H9 (cell line): ENCODE results near the gene PLXNC1. TPM values are rescaled to one million over a fixed set of nuclear protein-coding genes. Genes with fewer than 3 reads are reported as not detected.

Source experiments
- DNase-seq: peaks from one replicate; pipeline ENCODE4 v3.0.0-alpha.2; 2017
- H2AFZ ChIP-seq: one replicate; pipeline ENCODE4 v1.6.1; 2013; ENCODE audit warnings: mild to moderate bottlenecking, low read length, control low read depth, moderate library complexity
- H2AK5ac ChIP-seq: 2 replicates; pipeline ENCODE4 v1.6.1; 2013; ENCODE audit warnings: low read length, control low read depth, mixed read lengths; ENCODE audit not compliant: insufficient read length
- H2BK120ac ChIP-seq: one replicate; pipeline ENCODE4 v1.6.1; 2013; ENCODE audit warnings: low read depth, mild to moderate bottlenecking, low read length, control low read depth, inconsistent platforms; ENCODE audit not compliant: poor library complexity, severe bottlenecking
- H2BK12ac ChIP-seq: 2 replicates; pipeline ENCODE4 v1.6.1; 2013; ENCODE audit warnings: low read length, control low read depth, mixed read lengths, low read depth; ENCODE audit not compliant: insufficient read length
- H2BK15ac ChIP-seq: 2 replicates; pipeline ENCODE4 v1.6.1; 2013; ENCODE audit warnings: low read depth, low read length, control low read depth
- H2BK20ac ChIP-seq: one replicate; pipeline ENCODE4 v1.6.1; 2013; ENCODE audit warnings: low read depth, mild to moderate bottlenecking, low read length, control low read depth, inconsistent platforms; ENCODE audit not compliant: poor library complexity, severe bottlenecking
- H2BK5ac ChIP-seq: 2 replicates; pipeline ENCODE4 v1.6.1; 2013; ENCODE audit warnings: low read length, control low read depth, mixed read lengths; ENCODE audit not compliant: insufficient read length
- H3K14ac ChIP-seq: 2 replicates; pipeline ENCODE4 v1.6.1; 2013; ENCODE audit warnings: low read length, control low read depth; ENCODE audit not compliant: insufficient read depth
- H3K18ac ChIP-seq: 2 replicates; pipeline ENCODE4 v1.6.1; 2013; ENCODE audit warnings: low read depth, mild to moderate bottlenecking, mixed read lengths, low read length, control low read depth; ENCODE audit not compliant: insufficient read length
- H3K23ac ChIP-seq: 2 replicates; pipeline ENCODE4 v1.6.1; 2013; ENCODE audit warnings: low read length, control low read depth, mixed read lengths, low read depth; ENCODE audit not compliant: insufficient read length
- H3K23me2 ChIP-seq: 2 replicates; pipeline ENCODE4 v1.6.1; 2013; ENCODE audit warnings: low read depth, mild to moderate bottlenecking, mixed read lengths, low read length, control low read depth; ENCODE audit not compliant: insufficient read length, poor library complexity, severe bottlenecking
- H3K27ac ChIP-seq: 2 replicates; pipeline ENCODE4 v1.5.1; 2013; ENCODE audit warnings: low read length, control low read depth, mixed read lengths, low read depth; ENCODE audit not compliant: insufficient read length
- H3K27me3 ChIP-seq: 2 replicates; pipeline ENCODE4 v1.6.1; 2013; ENCODE audit warnings: low read length, control low read depth, inconsistent platforms; ENCODE audit not compliant: insufficient read depth
- H3K4ac ChIP-seq: 2 replicates; pipeline ENCODE4 v1.6.1; 2013; ENCODE audit warnings: low read depth, mild to moderate bottlenecking, control low read depth, inconsistent platforms, low read length, moderate library complexity
- H3K4me1 ChIP-seq: 2 replicates; pipeline ENCODE4 v1.6.1; 2013; ENCODE audit warnings: low read length, control low read depth, inconsistent platforms; ENCODE audit not compliant: insufficient read depth
- H3K4me2 ChIP-seq: 2 replicates; pipeline ENCODE4 v1.6.1; 2013; ENCODE audit warnings: low read length, control low read depth, mixed read lengths; ENCODE audit not compliant: insufficient read length, insufficient read depth
- H3K56ac ChIP-seq: 2 replicates; pipeline ENCODE4 v1.6.1; 2013; ENCODE audit warnings: low read depth, mild to moderate bottlenecking, mixed read lengths, low read length, control low read depth; ENCODE audit not compliant: insufficient read length
- H3K79me1 ChIP-seq: 2 replicates; pipeline ENCODE4 v1.6.1; 2013; ENCODE audit warnings: low read depth, mild to moderate bottlenecking, moderate library complexity, low read length, control low read depth, inconsistent platforms; ENCODE audit not compliant: insufficient read depth, poor library complexity, severe bottlenecking
- H3K79me2 ChIP-seq: 2 replicates; pipeline ENCODE4 v1.6.1; 2013; ENCODE audit warnings: low read length, control low read depth, inconsistent platforms; ENCODE audit not compliant: insufficient read depth
- H3K9ac ChIP-seq: 2 replicates; pipeline ENCODE4 v1.6.1; 2013; ENCODE audit warnings: low read length, control low read depth, mixed read lengths; ENCODE audit not compliant: insufficient read length; ENCODE audit errors: extremely low read depth
- H3K9me3 ChIP-seq: one replicate; pipeline ENCODE4 v1.6.1; 2013; ENCODE audit warnings: low read depth, low read length, inconsistent platforms; ENCODE audit not compliant: control insufficient read depth
- H3T11ph ChIP-seq: one replicate; pipeline ENCODE4 v1.6.1; 2013; ENCODE audit warnings: mild to moderate bottlenecking, low read length, control low read depth, inconsistent platforms
- H4K20me1 ChIP-seq: one replicate; pipeline ENCODE4 v1.6.1; 2013; ENCODE audit not compliant: control insufficient read depth, insufficient read length, insufficient read depth
- H4K5ac ChIP-seq: 2 replicates; pipeline ENCODE4 v1.6.1; 2013; ENCODE audit warnings: low read depth, mild to moderate bottlenecking, mixed read lengths, low read length, control low read depth; ENCODE audit not compliant: insufficient read length
- H4K8ac ChIP-seq: replicated peaks from 2 replicates; pipeline ENCODE4 v1.6.1; 2013; ENCODE audit warnings: low read length, control low read depth, mixed read lengths, low read depth; ENCODE audit not compliant: insufficient read length
- H4K91ac ChIP-seq: 2 replicates; pipeline ENCODE4 v1.6.1; 2013; ENCODE audit warnings: low read depth, mild to moderate bottlenecking, moderate library complexity, mixed read lengths, low read length, control low read depth; ENCODE audit not compliant: insufficient read length
- H3K27ac Mint-ChIP-seq, 3 experiments: 2 replicates in 2 of 3; 3 replicates in 1 of 3; pipeline ENCODE4 v1.8.0; 2020 to 2021; ENCODE audit warnings: mixed read lengths in 3 of 3, mild to moderate bottlenecking in 1 of 3, moderate library complexity in 1 of 3
- H3K27me3 Mint-ChIP-seq: 2 replicates; pipeline ENCODE4 v1.8.0; 2021; ENCODE audit warnings: low read depth, mild to moderate bottlenecking, moderate library complexity, mixed read lengths
- H3K36me3 Mint-ChIP-seq, 3 experiments: 2 replicates in 2 of 3; 3 replicates in 1 of 3; pipeline ENCODE4 v1.8.0; 2020 to 2021; ENCODE audit warnings: low read depth in 3 of 3, mixed read lengths in 3 of 3; ENCODE audit not compliant: insufficient read depth in 1 of 3
- H3K4me1 Mint-ChIP-seq, 2 experiments: 2 replicates each; pipeline ENCODE4 v1.8.0; 2020; ENCODE audit warnings: mixed read lengths in 2 of 2
- H3K4me3 Mint-ChIP-seq, 2 experiments: 2 replicates in 1 of 2; 3 replicates in 1 of 2; pipeline ENCODE4 v1.8.0; 2020 to 2021; ENCODE audit warnings: mild to moderate bottlenecking in 2 of 2, mixed read lengths in 2 of 2, moderate library complexity in 1 of 2
- H3K9me3 Mint-ChIP-seq, 2 experiments: 2 replicates in 1 of 2; 3 replicates in 1 of 2; pipeline ENCODE4 v1.8.0; 2020; ENCODE audit warnings: mild to moderate bottlenecking in 2 of 2, mixed read lengths in 2 of 2, moderate library complexity in 1 of 2
- CTCF ChIP-seq: fragments of 200-600 bp; sonication (generic); conservative IDR thresholded peaks from 3 replicates; pipeline ENCODE4 v1.8.0; 2021; ENCODE audit warnings: antibody characterized with exemption, mild to moderate bottlenecking
- WGBS: extraction: QIAGEN DNeasy Blood & Tissue Kit; methylation state at CpG from one replicate; pipeline ENCODE4 v1.1.7; 2013; ENCODE audit warnings: missing lambda C conversion rate, low lambda C conversion rate, mixed read lengths; ENCODE audit not compliant: insufficient read length; ENCODE audit errors: extremely low coverage; 5-methylcytosine and 5-hydroxymethylcytosine counted together
- total RNA-seq: library from RNA; stranded (reverse); gene quantifications from 2 replicates; pipeline ENCODE4 v1.2.1, GENCODE V29; 2021

PLXNC1 gene
- total RNA-seq, 1 experiment from 2014 or later: 1.2 TPM

- Mint-ChIP-seq H3K4me3 (no peak overlapping the region), H3K4me1 (peaks cover 8 to 10% of the 10 kb centered on the region in 2 experiments), H3K27ac (no peak overlapping the region), H3K27me3 (peaks cover 3% of the 10 kb centered on the region), H3K9me3 (peaks cover 4 to 9% of the 10 kb centered on the region in 2 experiments; a peak in 4 of 5 replicates), H3K36me3 (peaks cover 0 to 7% (median 2%) of the 10 kb centered on the region in 3 experiments; a peak in 2 of 7 replicates)
- no peak overlapping the region for H3K9ac ChIP-seq
- H4K8ac ChIP-seq: no peak overlapping the region
- no peak overlapping the region for H3K18ac ChIP-seq
- no peak overlapping the region for H2BK120ac ChIP-seq
- no peak overlapping the region for H2BK15ac ChIP-seq
- no peaks in the 10 kb centered on the region for H3K27me3 ChIP-seq
- H2AFZ ChIP-seq: no peak overlapping the region
- no peak overlapping the region for H2BK5ac ChIP-seq
- no peak overlapping the region for H3T11ph ChIP-seq
- no peak overlapping the region for H3K14ac ChIP-seq
- H4K91ac ChIP-seq: no peak overlapping the region
- no peak overlapping the region for H2BK20ac ChIP-seq
- H4K20me1 ChIP-seq: no peaks in the 10 kb centered on the region
- no peaks in the 10 kb centered on the region for H3K4me1 ChIP-seq
- no peak overlapping the region for H2BK12ac ChIP-seq
- H4K5ac ChIP-seq: no peak overlapping the region
- H2AK5ac ChIP-seq: no peak overlapping the region
- no peaks in the 10 kb centered on the region for H3K9me3 ChIP-seq
- no peaks in the 10 kb centered on the region for H3K79me2 ChIP-seq
- no peak overlapping the region for H3K56ac ChIP-seq
- H3K4me2 ChIP-seq: no peak overlapping the region
- no peaks in the 10 kb centered on the region for H3K79me1 ChIP-seq
- no peak overlapping the region for H3K4ac ChIP-seq
- H3K23ac ChIP-seq: no peak overlapping the region
- no peaks in the 10 kb centered on the region for H3K23me2 ChIP-seq
- WGBS: no CpG with 5 or more reads among the region's 2 CpGs
- TF ChIP-seq CTCF: no peak
- no peak for DNase-seq
- H3K27ac ChIP-seq: no peak overlapping the region
Measured at GRCh38 chr12:94116191-94116590, 32.2 kb upstream of the PLXNC1 start.
